Activated CD8-positive, alpha-beta T cell treated with anti-CD3 and anti-CD28 coated beads, Interleukin-2, amount 10 ng/mL, durations not matched to agents 7 days and 5 days (primary cell): ENCODE data around the gene ANGPTL8. TPM values are rescaled to one million over a fixed set of nuclear protein-coding genes. Genes with fewer than 3 reads are reported as not detected.

ENCODE experiments used
- ATAC-seq: fragments of 150-1000 bp; cut with Tn5 transposase; one replicate; pipeline ENCODE4 v1.10.0; 2021; ENCODE audit warnings: moderate library complexity
- CTCF ChIA-PET: fragments of 350-600 bp; sonication (Branson Sonifier 250); formaldehyde crosslinking; loops from one replicate; lab custom pipeline; 2021; ENCODE audit warnings: antibody characterized with exemption; lab: Charles Lee
- POLR2A ChIA-PET: fragments of 350-600 bp; sonication (Branson Sonifier 250); formaldehyde crosslinking; loops from one replicate; lab custom pipeline; 2021; ENCODE audit warnings: antibody characterized with exemption; lab: Charles Lee
- DNase-seq: peaks from one replicate; pipeline ENCODE4 v3.0.0-alpha.2; 2020
- H3K27ac Mint-ChIP-seq: one replicate; pipeline ENCODE4 v1.8.0; 2021; ENCODE audit warnings: mild to moderate bottlenecking, mixed read lengths
- H3K27me3 Mint-ChIP-seq: one replicate; pipeline ENCODE4 v1.8.0; 2021; ENCODE audit warnings: low read depth, mixed read lengths
- H3K36me3 Mint-ChIP-seq: one replicate; pipeline ENCODE4 v1.8.0; 2021; ENCODE audit warnings: low read depth, mixed read lengths
- H3K4me1 Mint-ChIP-seq: one replicate; pipeline ENCODE4 v1.8.0; 2021; ENCODE audit warnings: low read depth, mixed read lengths
- H3K4me3 Mint-ChIP-seq: one replicate; pipeline ENCODE4 v1.8.0; 2021; ENCODE audit warnings: mild to moderate bottlenecking, mixed read lengths
- H3K9me3 Mint-ChIP-seq: one replicate; pipeline ENCODE4 v1.8.0; 2022; ENCODE audit warnings: mixed read lengths; ENCODE audit not compliant: insufficient read depth
- total RNA-seq, 2 experiments: library from RNA; stranded (reverse); gene quantifications; one replicate each; pipeline ENCODE4 v1.2.3, GENCODE V29; 2021

The ANGPTL8 gene
- total RNA-seq, 2 experiments from 2014 or later, result not detected

GRCh38 chr19:11286312-11286974, 47.0 kb downstream of the ANGPTL8 start:
- ChIA-PET CTCF (no interaction called here), POLR2A (interaction anchor here (0.5 kb wide), 1 partner anchor 24 kb away, joined by 3 read pairs; the partner anchor contains the start of gene DOCK6)
- peaks cover 41% of the 10 kb centered on the region for H3K27me3 Mint-ChIP-seq
- ATAC-seq (no peak), DNase-seq (no peak)
- H3K9me3 Mint-ChIP-seq, result no peaks in the 10 kb centered on the region
- H3K4me3 Mint-ChIP-seq, result no peak overlapping the region
- no peaks in the 10 kb centered on the region for H3K36me3 Mint-ChIP-seq
- no peak overlapping the region for H3K27ac Mint-ChIP-seq
- peaks cover 7% of the 10 kb centered on the region for H3K4me1 Mint-ChIP-seq

GRCh38 chr19:11288349-11288748, 48.9 kb downstream of the ANGPTL8 start:
- CTCF ChIA-PET, result no interaction called here
- DNase-seq (no peak), ATAC-seq (no peak)
- Mint-ChIP-seq H3K27ac (no peak overlapping the region), H3K36me3 (no peaks in the 10 kb centered on the region), H3K4me1 (peaks cover 3% of the 10 kb centered on the region), H3K27me3 (peaks cover 31% of the 10 kb centered on the region), H3K9me3 (no peaks in the 10 kb centered on the region), H3K4me3 (no peak overlapping the region)
- POLR2A ChIA-PET, result no interaction called here

- no peak overlapping the region for H3K4me3 Mint-ChIP-seq
- H3K27ac Mint-ChIP-seq, result no peak overlapping the region
- DNase-seq, result no peak
- ChIA-PET CTCF (interaction anchor here (0.8 kb wide), 1 partner anchor 192 kb away, joined by 4 read pairs; no protein-coding TSS in a partner anchor), POLR2A (interaction anchor here (1.0 kb wide), 1 partner anchor 84 kb away, joined by 3 read pairs; the partner anchor contains the start of gene SWSAP1)
- peaks cover 11% of the 10 kb centered on the region for H3K4me1 Mint-ChIP-seq
- H3K36me3 Mint-ChIP-seq, result no peaks in the 10 kb centered on the region
- H3K27me3 Mint-ChIP-seq, result peaks cover 30% of the 10 kb centered on the region
- H3K9me3 Mint-ChIP-seq, result no peaks in the 10 kb centered on the region
- ATAC-seq, result no peak
These were observed 50.8 kb downstream of the ANGPTL8 start for GRCh38 chr19:11290256-11290655.

GRCh38 chr19:11291415-11291814, 52.0 kb downstream of the ANGPTL8 start:
- H3K4me3 Mint-ChIP-seq, result no peak overlapping the region
- no peak for ATAC-seq
- CTCF ChIA-PET, result interaction anchor here (0.8 kb wide), 1 partner anchor 10 kb away, joined by 3 read pairs; no protein-coding TSS in a partner anchor
- peaks cover 30% of the 10 kb centered on the region for H3K27me3 Mint-ChIP-seq
- no peak overlapping the region for H3K27ac Mint-ChIP-seq
- no peaks in the 10 kb centered on the region for H3K9me3 Mint-ChIP-seq
- POLR2A ChIA-PET, result no interaction called here
- no peaks in the 10 kb centered on the region for H3K36me3 Mint-ChIP-seq
- peaks cover 11% of the 10 kb centered on the region for H3K4me1 Mint-ChIP-seq
- no peak for DNase-seq

Other genes starting within 250 kb of the ANGPTL8 start
- 100 to 1,000 TPM; 117 to 123 TPM for gene LDLR, start 150.2 kb upstream of the ANGPTL8 start, total RNA-seq
- gene SPC24, start 83.8 kb upstream of the ANGPTL8 start, total RNA-seq, result 10 to 100 TPM; 92.6 to 94.0 TPM
- gene KANK2, start 42.1 kb upstream of the ANGPTL8 start, total RNA-seq, result 1 to 10 TPM; 6.1 to 8.0 TPM
- gene DOCK6, start 22.9 kb downstream of the ANGPTL8 start, total RNA-seq, result under 1 TPM; 0.13 to 0.76 TPM
- not detected for gene TSPAN16, start 56.5 kb downstream of the ANGPTL8 start, total RNA-seq
- gene RAB3D, start 100.0 kb downstream of the ANGPTL8 start, total RNA-seq, result 1 to 10 TPM; 7.6 to 7.9 TPM
- 10 to 100 TPM; 23.6 to 29.6 TPM for gene TMEM205, start 106.6 kb downstream of the ANGPTL8 start, total RNA-seq
- 10 to 100 TPM in 1 of 2 experiments, 1 to 10 TPM in 1; 9.9 to 13.6 TPM for gene CCDC159, start 106.9 kb downstream of the ANGPTL8 start, total RNA-seq
- gene PLPPR2, start 115.8 kb downstream of the ANGPTL8 start, total RNA-seq, result 1 to 10 TPM; 1.1 TPM
- 1 to 10 TPM; 3.1 to 3.4 TPM for gene SWSAP1, start 135.0 kb downstream of the ANGPTL8 start, total RNA-seq
- 1 to 10 TPM; 6.4 to 8.8 TPM for gene EPOR, start 144.7 kb downstream of the ANGPTL8 start, total RNA-seq
- gene RGL3, start 179.7 kb downstream of the ANGPTL8 start, total RNA-seq, result not detected
- gene ODAD3, start 195.5 kb downstream of the ANGPTL8 start, total RNA-seq, result not detected
- gene PRKCSH, start 196.0 kb downstream of the ANGPTL8 start, total RNA-seq, result 100 to 1,000 TPM; 285 to 302 TPM
- gene ELAVL3, start 241.4 kb downstream of the ANGPTL8 start, total RNA-seq, result under 1 TPM in 1 of 2 experiments, not detected in 1; 0.71 TPM